Transverse colon (tissue), 4 donors: ENCODE results near the gene NAA60.

ENCODE experiments used
- POLR2AphosphoS5 ChIP-seq, 3 donors: sonication (generic); formaldehyde crosslinking; IDR thresholded peaks; one replicate each; pipeline ENCODE4 v1.6.1; 2016; ENCODE audit warnings: antibody characterized with exemption in 3 of 3
- TF ChIP-seq, protein P1 (sequence below), 5 experiments: fragments of 200-600 bp in 3 of 5; fragments of 450-650 bp in 2 of 5; sonication (generic) in 3 of 5; IDR thresholded peaks; 1 replicate in 2 of 5; 2 replicates in 3 of 5; pipeline ENCODE4 v1.5.1; 2016 to 2017; ENCODE audit warnings: antibody characterized with exemption in 5 of 5, inconsistent platforms in 3 of 5, mild to moderate bottlenecking in 2 of 5, moderate library complexity in 1 of 5

DNA sequence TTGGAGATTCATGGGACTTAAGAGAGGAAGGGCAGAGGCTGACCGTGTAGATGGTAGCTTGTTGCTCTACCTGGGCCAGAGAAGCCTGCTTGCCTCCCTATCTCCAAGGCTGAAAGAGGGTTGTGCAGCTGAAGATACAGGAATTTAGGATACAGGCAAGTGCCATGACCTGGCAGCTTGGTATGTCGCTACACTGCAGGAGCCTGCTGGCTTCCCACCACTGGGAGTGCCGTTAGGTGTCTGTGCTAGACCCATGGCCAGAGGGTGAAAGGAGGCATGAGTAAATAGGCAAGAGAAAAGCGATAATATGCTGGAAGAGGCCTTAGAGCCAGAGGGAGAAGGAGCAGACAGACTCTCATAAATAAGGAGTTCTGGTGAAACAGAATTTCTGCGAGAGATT is 10.6 kb downstream of the NAA60 start:
- TF ChIP-seq, protein P1, sequence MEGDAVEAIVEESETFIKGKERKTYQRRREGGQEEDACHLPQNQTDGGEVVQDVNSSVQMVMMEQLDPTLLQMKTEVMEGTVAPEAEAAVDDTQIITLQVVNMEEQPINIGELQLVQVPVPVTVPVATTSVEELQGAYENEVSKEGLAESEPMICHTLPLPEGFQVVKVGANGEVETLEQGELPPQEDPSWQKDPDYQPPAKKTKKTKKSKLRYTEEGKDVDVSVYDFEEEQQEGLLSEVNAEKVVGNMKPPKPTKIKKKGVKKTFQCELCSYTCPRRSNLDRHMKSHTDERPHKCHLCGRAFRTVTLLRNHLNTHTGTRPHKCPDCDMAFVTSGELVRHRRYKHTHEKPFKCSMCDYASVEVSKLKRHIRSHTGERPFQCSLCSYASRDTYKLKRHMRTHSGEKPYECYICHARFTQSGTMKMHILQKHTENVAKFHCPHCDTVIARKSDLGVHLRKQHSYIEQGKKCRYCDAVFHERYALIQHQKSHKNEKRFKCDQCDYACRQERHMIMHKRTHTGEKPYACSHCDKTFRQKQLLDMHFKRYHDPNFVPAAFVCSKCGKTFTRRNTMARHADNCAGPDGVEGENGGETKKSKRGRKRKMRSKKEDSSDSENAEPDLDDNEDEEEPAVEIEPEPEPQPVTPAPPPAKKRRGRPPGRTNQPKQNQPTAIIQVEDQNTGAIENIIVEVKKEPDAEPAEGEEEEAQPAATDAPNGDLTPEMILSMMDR (IDR thresholded peaks at IDR 0.05), result no peak
- no peak for TF ChIP-seq POLR2AphosphoS5 (IDR thresholded peaks at IDR 0.05)
